WTC11 (cell line): ENCODE measurements around the gene LEFTY1. TPM values are rescaled to one million over a fixed set of nuclear protein-coding genes. Genes with fewer than 3 reads are reported as not detected.
A peak's percentile ranks its signal among the peaks of the same experiment; 100 is the strongest.

Experiments used
- AFF4 ChIP-seq: sonication (generic); formaldehyde crosslinking; IDR thresholded peaks from 2 replicates; pipeline ENCODE4 v1.8.1; 2023; ENCODE audit warnings: mild to moderate bottlenecking, missing genetic modification reagents, borderline replicate concordance
- ATF6 ChIP-seq: sonication (generic); formaldehyde crosslinking; IDR thresholded peaks from 2 replicates; pipeline ENCODE4 v1.8.1; 2023; ENCODE audit warnings: mild to moderate bottlenecking, missing genetic modification reagents
- CREM ChIP-seq: sonication (generic); formaldehyde crosslinking; IDR thresholded peaks from 2 replicates; pipeline ENCODE4 v1.8.1; 2022; ENCODE audit warnings: mild to moderate bottlenecking, missing genetic modification reagents, moderate library complexity
- E2F1 ChIP-seq: sonication (generic); formaldehyde crosslinking; IDR thresholded peaks from 2 replicates; pipeline ENCODE4 v1.8.0; 2022; ENCODE audit warnings: mild to moderate bottlenecking, missing genetic modification reagents
- E2F4 ChIP-seq: sonication (generic); formaldehyde crosslinking; IDR thresholded peaks from 2 replicates; pipeline ENCODE4 v1.8.1; 2022; ENCODE audit warnings: low read depth, mild to moderate bottlenecking, moderate library complexity, missing genetic modification reagents, borderline replicate concordance
- ELF4 ChIP-seq: sonication (generic); formaldehyde crosslinking; IDR thresholded peaks from 2 replicates; pipeline ENCODE4 v1.8.1; 2022; ENCODE audit warnings: low read depth, mild to moderate bottlenecking, moderate library complexity, missing genetic modification reagents
- EMX1 ChIP-seq: fragments of 250-450 bp; sonication (Bioruptor Pico); IDR thresholded peaks from 2 replicates; pipeline ENCODE4 v1.8.0; 2021; ENCODE audit warnings: mild to moderate bottlenecking
- ETV6 ChIP-seq: sonication (generic); formaldehyde crosslinking; IDR thresholded peaks from 2 replicates; pipeline ENCODE4 v1.8.1; 2022; ENCODE audit warnings: mild to moderate bottlenecking, missing genetic modification reagents
- FOXJ3 ChIP-seq: sonication (generic); formaldehyde crosslinking; IDR thresholded peaks from 2 replicates; pipeline ENCODE4 v1.9.0; 2021; ENCODE audit warnings: missing genetic modification reagents, mild to moderate bottlenecking, borderline replicate concordance
- GTF2I ChIP-seq: fragments of 250-450 bp; sonication (Bioruptor Pico); conservative IDR thresholded peaks from 2 replicates; pipeline ENCODE4 v1.4.0; 2021; ENCODE audit warnings: mild to moderate bottlenecking
- IRF1 ChIP-seq: sonication (generic); formaldehyde crosslinking; IDR thresholded peaks from 2 replicates; pipeline ENCODE4 v1.8.0; 2023; ENCODE audit warnings: missing genetic modification reagents
- JUN ChIP-seq: sonication (generic); formaldehyde crosslinking; IDR thresholded peaks from 2 replicates; pipeline ENCODE4 v1.8.0; 2023; ENCODE audit warnings: mild to moderate bottlenecking, missing genetic modification reagents
- MLX ChIP-seq: sonication (generic); formaldehyde crosslinking; IDR thresholded peaks from 2 replicates; pipeline ENCODE4 v1.8.1; 2023; ENCODE audit warnings: mild to moderate bottlenecking, missing genetic modification reagents, moderate library complexity
- MYBL2 ChIP-seq: sonication (generic); formaldehyde crosslinking; IDR thresholded peaks from 2 replicates; pipeline ENCODE4 v1.8.1; 2023; ENCODE audit warnings: mild to moderate bottlenecking, moderate library complexity, missing genetic modification reagents
- NR2C2 ChIP-seq: sonication (generic); formaldehyde crosslinking; IDR thresholded peaks from 2 replicates; pipeline ENCODE4 v1.8.0; 2022; ENCODE audit warnings: mild to moderate bottlenecking, missing genetic modification reagents
- RELA ChIP-seq: sonication (generic); formaldehyde crosslinking; IDR thresholded peaks from 2 replicates; pipeline ENCODE4 v1.8.1; 2022; ENCODE audit warnings: missing genetic modification reagents, mild to moderate bottlenecking, borderline replicate concordance
- USF2 ChIP-seq: sonication (generic); formaldehyde crosslinking; IDR thresholded peaks from 2 replicates; pipeline ENCODE4 v1.8.1; 2023; ENCODE audit warnings: mild to moderate bottlenecking, missing genetic modification reagents, moderate library complexity
- ZBTB43 ChIP-seq: sonication (generic); formaldehyde crosslinking; IDR thresholded peaks from 2 replicates; pipeline ENCODE4 v1.8.1; 2023; ENCODE audit warnings: mild to moderate bottlenecking, missing genetic modification reagents
- ZNF281 ChIP-seq: sonication (generic); formaldehyde crosslinking; IDR thresholded peaks from 2 replicates; pipeline ENCODE4 v1.8.0; 2023; ENCODE audit warnings: mild to moderate bottlenecking, missing genetic modification reagents
- ZSCAN18 ChIP-seq: fragments of 250-450 bp; sonication (Bioruptor Pico); IDR thresholded peaks from 2 replicates; pipeline ENCODE4 v2.1.2; 2022; ENCODE audit warnings: mild to moderate bottlenecking, moderate library complexity
- total RNA-seq: library from RNA; stranded (reverse); gene quantifications from 3 replicates; pipeline ENCODE4 v1.2.3, GENCODE V29; 2021

LEFTY1 gene
- total RNA-seq, 1 experiment from 2014 or later: 52.9 TPM

- TF ChIP-seq MLX (CRISPR knock-in tag): no peak
- no peak; the same call in 1 of the 2 replicates for TF ChIP-seq EMX1 (CRISPR knock-in tag)
- no peak for TF ChIP-seq RELA (CRISPR knock-in tag)
- no peak for TF ChIP-seq AFF4
- 0 out of 2 replicates have a peak, but pooled peaks have one; percentile 39 for TF ChIP-seq ZNF281 (CRISPR knock-in tag)
- peak; percentile 54 for TF ChIP-seq MYBL2
- TF ChIP-seq IRF1 (CRISPR knock-in tag): no peak
- no peak for TF ChIP-seq ATF6 (CRISPR knock-in tag)
- peak; percentile 96 for TF ChIP-seq USF2
- TF ChIP-seq NR2C2 (CRISPR knock-in tag): no peak
- no peak for TF ChIP-seq FOXJ3 (CRISPR knock-in tag)
- TF ChIP-seq ETV6: peak; percentile 64; the same call in 1 of the 2 replicates
- 0 out of 2 replicates have a peak, but pooled peaks have one; percentile 38 for TF ChIP-seq ZBTB43 (CRISPR knock-in tag)
- TF ChIP-seq E2F4 (CRISPR knock-in tag): no peak; the same call in 1 of the 2 replicates
- no peak for TF ChIP-seq ZSCAN18 (CRISPR knock-in tag)
- no peak for TF ChIP-seq ELF4 (CRISPR knock-in tag)
- TF ChIP-seq JUN: no peak
- 0 out of 2 replicates have a peak, but pooled peaks have one; percentile 50 for TF ChIP-seq E2F1 (CRISPR knock-in tag)
- TF ChIP-seq CREM (CRISPR knock-in tag): peak; percentile 49; the same call in 1 of the 2 replicates
- TF ChIP-seq GTF2I: no peak
These were observed 35.0 kb upstream of the LEFTY1 start, which contains the start of gene PYCR2 (continued) for GRCh38 chr1:225923692-225924555.
